ENCODE results near the gene TEAD2.

- no peak for TF ChIP-seq CTCF (IDR thresholded peaks at IDR 0.05)
- no peak for TF ChIP-seq POLR2A (IDR thresholded peaks at IDR 0.05)
Measured at GRCh38 chr19:49398931-49399330, 36.7 kb upstream of the TEAD2 start.

All from body of pancreas (tissue), 4 donors.